Putamen (tissue), 1 donor: Measurements from ENCODE around the gene HERPUD1.
"Not testable (repeated sequence)": the region's sequence is repeated elsewhere in the genome, so short reads cannot be mapped to it uniquely, and the experiment has no call there.

ENCODE experiments used
- DNase-seq: peaks from one replicate; pipeline ENCODE4 v3.0.0-alpha.2; 2016; ENCODE audit warnings: low spot score

HERPUD1 gene, protein sequence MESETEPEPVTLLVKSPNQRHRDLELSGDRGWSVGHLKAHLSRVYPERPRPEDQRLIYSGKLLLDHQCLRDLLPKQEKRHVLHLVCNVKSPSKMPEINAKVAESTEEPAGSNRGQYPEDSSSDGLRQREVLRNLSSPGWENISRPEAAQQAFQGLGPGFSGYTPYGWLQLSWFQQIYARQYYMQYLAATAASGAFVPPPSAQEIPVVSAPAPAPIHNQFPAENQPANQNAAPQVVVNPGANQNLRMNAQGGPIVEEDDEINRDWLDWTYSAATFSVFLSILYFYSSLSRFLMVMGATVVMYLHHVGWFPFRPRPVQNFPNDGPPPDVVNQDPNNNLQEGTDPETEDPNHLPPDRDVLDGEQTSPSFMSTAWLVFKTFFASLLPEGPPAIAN

DNA sequence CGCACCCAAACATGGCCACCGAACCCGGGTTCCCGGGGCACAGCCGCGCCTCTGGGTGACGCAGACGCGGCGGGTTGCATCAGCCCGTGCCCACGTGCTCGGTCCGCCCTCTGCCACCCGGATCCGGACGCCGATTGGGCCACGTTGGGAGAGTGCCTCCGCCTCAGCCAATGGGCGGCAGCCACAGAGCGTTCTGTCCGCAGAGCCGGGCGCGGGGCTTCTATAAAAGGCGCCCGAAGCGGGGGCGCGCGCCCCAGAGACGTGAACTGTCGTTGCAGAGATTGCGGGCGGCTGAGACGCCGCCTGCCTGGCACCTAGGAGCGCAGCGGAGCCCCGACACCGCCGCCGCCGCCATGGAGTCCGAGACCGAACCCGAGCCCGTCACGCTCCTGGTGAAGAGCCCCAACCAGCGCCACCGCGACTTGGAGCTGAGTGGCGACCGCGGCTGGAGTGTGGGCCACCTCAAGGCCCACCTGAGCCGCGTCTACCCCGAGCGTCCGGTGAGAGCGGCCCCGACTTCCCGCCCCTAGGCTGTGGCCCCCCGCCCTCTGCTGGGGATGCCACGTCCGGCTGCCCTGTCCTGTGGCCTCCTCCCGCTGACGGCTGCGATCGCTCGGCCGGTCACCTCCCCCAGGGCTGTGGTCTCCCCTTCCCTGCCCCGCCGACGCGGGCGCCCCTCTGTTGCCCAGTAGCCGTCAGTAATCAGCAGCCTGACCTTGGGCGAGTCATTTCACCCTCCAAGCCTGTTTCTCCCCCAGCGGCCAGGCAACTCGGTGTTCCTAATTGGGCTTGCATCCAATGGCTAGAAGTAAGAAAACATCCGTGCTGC is at the start of gene HERPUD1:
Gene HERPUD1 (plus strand): TSS at position 251 of the 829 bp plus-strand sequence. CDS start 103 bp downstream, at position 354.
- DNase-seq: peak; percentile 99

DNA sequence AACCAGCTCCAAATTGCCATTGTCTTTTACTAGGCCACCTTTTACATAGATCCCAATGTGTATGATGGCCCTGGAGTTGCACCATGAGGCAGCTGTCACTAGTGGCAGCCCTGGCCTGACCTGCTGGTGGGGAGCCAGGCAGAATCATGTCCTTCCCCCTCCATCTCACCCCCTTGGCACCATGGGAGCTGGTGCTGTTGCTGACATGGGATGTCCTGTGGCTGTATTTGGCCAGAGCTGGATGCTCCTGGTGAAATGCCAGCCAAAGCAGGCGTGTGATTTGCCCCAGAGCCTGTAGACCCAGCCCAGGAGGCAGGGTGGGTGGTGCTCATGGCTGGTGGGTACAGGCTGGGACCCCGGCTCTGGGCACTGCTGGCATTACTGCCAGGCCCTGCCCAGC is 48.4 kb upstream of the HERPUD1 start:
- no peak for DNase-seq

DNA sequence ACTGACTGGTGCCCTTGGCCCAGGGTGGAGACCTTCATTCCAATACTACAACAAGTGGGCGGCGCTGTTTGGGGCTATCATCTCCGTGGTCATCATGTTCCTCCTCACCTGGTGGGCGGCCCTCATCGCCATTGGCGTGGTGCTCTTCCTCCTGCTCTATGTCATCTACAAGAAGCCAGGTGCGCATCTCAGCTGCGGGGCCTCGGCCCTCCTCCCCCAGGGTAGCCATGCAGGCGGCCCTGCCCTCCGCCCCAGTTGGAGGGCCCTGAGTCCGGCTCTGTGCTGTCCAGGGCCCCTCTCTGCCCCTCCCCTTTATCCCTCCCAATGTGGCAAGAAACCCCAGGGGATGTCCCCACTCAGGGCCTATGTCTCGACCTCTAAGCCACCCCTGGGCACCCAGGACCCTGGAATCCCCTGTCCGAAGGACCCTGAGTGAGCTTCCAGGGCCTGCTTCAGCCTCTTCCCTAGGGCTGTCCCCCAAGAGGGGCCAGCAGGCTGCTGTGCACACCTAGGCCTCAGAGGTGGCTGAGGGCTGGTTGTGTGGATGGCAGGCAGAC is 47.8 kb upstream of the HERPUD1 start:
- no peak for DNase-seq

DNA sequence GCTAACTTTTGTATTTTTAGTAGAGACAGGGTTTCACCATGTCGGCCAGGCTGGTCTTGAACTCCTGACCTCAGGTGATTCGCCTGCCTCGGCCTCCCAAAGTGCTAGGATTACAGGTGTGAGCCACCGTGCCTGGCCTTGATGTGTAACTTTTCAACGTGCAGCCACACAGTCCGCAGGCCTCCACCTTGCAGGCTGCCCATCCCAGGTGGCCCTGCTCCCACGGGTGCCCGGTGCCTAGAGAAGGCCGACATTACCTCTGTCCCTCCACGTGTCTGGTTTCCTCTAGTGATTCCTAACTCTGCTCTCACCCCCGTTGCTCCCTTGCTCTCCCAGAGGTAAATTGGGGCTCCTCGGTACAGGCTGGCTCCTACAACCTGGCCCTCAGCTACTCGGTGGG is 47.0 kb upstream of the HERPUD1 start:
- DNase-seq: not testable (repeated sequence)

DNA sequence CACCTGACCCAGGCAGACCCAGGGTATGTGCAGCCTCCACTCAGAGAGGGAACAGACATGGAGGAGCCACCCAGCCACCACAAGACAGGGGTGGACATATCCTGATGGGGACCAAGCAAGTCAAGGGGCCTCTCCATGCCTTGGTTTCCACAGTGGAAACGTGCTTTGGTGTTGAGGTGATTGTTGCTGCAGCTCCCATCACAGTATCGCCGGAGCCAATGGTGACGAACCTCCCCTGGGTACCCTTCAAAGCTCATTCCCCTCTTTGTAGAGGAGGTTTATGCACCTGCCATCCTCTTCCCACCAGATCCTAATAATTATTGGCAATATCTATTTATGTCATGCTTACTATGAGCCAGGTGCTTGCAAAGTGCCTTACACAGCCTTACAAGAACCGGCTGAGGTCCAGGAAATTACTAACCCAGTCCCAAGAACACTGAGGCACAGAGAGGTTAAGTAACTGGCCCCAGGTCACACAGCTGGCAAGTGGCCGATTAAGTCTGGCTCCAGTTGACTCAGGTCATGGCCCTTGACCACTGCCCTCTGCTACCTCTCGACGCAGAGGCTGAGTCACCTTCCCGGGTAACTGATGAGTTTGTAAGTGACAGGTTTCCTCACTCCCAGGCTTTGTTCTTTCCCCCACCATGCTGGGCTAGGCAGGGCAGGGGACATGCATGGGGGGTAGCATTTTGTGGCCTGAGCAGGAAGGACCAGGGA is 46.3 kb upstream of the HERPUD1 start:
- no peak for DNase-seq

DNA sequence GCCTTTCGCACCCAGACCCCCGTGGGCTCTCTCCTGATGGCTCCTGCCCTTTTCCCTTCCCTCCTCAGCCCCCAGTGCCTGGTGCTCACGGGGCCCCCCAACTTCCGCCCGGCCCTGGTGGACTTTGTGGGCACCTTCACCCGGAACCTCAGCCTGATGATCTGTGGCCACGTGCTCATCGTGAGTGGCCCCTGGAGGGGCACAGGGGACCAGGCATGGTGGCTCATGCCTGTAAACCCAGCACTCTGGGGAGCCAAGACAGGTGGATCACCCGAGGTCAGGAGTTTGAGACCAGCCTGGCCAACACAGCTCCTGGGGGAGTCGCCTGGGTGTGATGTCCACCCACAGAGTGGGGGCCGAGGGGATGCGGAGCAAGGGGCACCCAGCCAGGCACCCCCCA is 45.6 kb upstream of the HERPUD1 start:
- no peak for DNase-seq

DNA sequence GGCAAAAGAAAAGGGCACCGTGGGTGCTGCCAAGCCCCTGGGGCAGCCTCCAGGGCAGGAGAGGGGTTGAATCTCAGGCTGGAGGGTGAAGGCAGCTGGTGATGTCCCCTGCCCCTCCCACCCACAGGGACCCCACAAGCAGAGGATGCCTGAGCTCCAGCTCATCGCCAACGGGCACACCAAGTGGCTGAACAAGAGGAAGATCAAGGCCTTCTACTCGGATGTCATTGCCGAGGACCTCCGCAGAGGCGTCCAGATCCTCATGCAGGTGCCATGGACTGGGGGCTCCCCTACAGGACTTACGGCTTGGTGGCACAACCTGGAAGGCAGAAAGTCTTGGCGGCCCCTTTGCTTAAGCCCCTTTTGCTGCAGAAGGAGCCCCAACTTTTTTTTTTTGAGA is 45.1 kb upstream of the HERPUD1 start:
- DNase-seq: no peak

DNA sequence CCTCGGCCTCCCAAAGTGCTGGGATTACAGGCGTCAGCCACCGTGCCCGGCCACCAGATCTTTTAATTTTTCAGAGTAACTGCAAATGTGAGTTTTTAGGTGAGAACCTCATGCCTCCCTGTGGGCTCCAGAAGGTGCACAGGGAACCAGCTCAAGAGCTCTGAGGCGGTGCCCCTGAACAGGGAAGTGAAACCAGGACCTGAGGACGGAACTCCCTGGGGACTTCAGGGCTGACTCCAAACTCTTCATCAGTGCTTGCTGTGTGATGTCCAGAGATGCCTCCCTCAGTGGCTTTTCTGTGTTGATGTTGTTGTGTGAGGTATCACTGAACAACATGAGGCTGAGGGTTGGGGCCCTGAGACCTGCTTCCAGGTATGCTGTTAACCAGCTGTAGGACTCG is 43.1 kb upstream of the HERPUD1 start:
- DNase-seq: no peak

DNA sequence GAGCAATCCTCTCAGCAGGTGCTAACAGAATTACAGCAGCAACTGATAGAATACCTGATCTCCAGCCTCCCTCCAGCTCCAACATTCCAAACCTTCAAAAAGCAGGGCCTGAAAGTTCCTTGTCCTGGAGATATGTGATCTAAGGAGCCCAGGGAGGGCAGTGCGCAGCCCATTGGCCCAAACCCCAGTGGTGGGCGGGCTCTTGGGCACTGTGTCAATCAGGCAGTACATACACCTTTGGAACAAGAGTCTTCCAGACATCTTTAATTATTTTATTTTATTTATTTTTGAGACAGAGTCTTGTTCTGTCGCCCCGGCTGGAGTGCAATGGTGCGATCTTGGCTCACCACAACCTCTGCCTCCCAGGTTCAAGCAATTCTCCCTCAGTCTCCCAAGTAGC is 42.7 kb upstream of the HERPUD1 start:
- DNase-seq: no peak

DNA sequence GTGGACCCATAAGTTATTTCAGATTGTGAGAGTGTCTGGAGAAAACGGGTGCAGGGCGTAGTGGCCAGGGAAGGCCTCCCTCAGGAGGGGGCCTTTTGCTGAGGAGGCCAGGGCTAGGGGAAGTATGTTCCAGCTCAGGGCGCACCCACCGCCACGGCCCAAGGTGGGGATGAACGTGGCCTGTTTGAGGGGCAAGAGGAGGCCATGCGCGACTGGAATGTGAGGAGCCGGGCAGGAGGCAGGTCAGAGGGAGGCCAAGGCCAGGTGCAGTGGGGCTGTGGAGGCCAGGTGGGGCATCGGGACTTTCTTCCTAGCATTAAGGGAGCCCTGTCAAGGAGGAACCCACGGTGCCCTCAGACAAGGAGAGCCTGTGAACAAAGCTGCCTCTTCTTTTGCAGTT is 40.3 kb upstream of the HERPUD1 start:
- no peak for DNase-seq

DNA sequence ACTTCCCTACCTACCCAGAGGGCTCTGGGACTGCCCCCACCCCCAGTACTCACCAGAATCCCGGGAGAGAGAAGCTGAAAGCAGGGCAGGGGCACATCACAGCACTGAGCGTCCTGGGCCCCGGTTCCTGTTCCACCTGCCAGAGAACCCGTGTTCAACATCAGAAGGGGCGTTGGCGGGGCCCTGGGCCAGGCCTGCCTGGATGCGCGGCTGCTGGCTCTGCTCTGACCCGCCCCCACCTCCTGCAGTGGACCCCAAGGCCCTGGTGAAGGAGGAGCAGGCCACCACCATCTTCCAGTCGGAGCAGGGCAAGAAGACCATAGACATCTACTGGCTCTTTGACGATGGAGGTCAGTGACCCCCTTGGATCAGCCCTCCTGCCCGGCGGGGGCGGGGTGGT is 39.2 kb upstream of the HERPUD1 start:
- no peak for DNase-seq

DNA sequence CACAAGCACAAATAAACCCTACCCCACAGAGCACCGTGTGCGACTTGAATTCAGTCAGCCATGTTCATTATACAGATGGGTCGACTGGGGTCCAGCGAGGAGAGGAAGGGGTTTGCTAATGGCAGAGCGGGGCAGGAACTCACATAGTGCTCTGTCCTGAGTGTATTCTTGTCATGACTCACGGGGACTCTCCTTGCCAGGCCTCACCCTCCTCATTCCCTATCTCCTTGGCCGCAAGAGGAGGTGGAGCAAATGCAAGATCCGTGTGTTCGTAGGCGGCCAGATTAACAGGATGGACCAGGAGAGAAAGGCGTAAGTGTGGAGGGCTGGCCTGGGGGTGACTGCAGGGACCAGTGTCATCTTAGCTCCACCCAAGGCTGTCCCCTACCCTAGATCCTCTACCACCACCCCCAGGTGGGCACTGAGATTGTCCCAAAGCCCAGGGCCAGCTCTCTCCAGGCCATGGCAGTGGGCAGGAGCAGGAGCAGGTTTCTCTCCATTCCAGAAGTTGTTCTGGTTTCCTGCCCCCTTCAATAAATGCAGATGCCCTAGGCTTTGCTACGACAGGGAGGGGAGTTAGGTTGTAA is 37.5 kb upstream of the HERPUD1 start:
- DNase-seq: no peak

DNA sequence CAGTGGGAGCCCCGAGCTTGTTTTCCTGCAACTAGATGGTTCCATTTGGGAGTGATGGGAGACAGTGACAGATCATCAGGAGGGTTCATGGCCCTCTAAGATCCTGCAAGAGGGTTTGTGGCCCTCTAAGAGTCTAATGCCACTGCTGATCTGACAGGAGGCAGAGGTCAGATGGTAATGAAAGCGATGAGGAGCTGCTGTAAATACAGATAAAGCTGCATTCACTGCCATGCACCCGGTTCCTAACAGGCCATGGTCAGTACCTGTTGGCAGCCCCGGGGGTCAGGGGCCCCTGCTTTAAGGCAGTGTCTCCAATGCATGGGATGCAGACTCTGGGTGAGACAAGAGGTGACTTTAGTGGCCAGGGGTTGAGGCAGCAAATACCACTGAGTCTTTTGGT is 36.1 kb upstream of the HERPUD1 start:
- no peak for DNase-seq

DNA sequence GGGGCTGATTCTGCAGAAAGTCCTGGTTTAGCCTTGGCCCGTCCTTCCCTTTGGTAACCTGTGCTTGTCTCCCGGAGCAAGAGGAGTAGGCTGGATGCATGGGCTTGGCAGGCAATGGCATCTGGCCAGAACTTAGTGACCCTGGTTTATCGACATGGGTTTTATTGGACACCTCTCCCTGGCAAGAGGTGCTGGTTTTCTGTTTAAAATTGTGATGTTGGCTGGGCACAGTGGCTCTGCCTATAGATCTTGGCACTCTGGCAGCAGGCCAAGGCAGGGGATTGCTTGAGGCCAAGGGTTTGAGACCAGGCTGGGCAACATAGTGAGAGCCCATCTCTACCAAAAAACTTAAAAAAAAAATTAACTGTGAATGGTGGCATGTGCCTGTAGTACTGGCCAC is 35.7 kb upstream of the HERPUD1 start:
- no peak for DNase-seq

DNA sequence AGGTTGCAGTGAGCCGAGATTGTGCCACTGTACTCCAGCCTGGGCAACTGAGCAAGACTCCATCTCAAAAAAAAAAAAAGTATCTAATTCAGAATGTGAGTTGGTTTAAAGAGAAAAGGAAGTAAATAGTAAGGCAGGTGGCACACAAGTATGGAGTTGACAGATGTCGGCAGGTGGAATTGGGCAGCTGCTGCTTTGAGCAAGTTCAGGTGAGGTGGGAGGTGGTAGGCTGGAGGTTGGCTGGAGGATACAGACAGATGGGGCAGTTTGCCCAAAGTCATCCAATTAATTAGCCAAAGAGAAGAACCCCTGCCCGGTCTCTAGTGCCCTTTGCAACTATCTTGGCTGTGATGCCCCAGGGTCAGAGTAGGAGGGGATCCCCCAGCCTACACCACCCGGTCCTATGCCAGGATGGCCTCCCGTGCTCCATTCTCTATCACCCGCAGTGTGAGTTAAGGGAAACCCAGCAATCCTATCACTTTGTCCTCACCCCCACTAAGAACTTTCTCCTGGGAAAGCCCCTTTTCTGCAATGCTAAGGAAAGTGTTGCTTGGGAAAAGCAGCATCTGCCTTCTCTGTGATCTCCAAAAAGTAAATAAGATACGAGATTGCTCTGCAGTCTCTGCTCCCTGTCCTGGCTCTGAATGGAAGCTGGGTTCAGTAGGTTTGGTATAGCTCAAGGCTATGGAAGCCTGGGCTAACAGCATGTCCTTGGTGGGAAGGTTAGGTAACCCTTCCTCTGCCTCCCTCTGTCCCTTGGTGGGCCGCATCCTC is 34.7 kb upstream of the HERPUD1 start:
- DNase-seq: no peak

DNA sequence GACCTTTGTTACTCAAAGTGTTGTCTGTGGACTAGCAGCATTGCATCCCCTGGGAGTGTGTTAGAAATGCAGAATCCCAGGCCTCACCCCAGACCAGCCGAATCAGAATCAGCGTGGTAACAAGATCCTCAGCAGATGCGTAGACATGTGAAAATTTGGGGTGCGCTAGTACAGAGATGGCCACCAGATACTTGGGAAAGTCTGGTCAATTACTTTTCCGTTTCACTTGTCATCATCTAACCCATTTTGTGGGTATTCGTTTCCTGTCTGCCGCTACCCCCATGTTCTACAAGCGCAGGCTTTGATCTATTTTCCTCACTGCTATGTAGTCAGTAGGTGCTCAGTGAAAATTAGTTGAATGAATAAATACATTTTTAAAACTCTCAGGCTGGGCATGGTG is 33.1 kb upstream of the HERPUD1 start:
- DNase-seq: no peak

DNA sequence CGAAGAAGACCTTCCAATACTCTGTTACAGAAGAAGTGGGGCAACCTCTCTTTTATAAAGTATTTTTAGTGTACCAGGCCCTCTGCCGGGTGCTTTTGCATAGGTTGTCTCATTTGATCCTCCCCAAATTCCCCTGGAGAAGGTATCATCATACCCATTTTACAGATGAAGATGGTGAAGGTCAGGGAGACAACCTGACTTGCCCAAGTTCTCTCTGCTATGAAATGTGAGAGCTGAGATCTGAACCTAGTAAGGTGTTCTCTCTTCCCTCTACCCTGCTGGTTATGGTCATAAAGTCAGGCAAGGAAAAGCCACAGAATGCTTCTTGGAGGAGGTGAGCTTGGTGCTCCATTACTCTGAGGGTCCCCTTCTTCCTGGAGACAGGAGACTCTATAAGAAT is 28.1 kb upstream of the HERPUD1 start:
- no peak for DNase-seq

DNA sequence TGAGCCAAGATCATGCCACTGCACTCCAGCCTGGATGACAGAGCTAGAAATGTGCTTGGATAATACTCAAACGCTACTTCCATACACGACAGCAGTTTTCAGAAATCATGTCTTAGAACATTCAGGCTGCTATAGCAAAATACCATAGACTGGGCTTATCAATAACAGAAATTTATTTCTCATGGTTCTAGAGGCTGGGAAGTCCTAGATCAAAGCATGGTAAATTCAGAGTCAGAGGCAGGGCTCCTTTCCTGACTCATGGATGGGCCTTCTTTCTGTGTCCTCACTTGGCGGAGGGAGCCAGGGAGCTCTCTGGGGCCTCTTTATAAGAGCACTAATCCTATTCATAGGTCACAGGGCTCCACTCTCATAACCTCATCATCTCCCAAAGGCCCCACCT is 24.5 kb upstream of the HERPUD1 start:
- DNase-seq: no peak

DNA sequence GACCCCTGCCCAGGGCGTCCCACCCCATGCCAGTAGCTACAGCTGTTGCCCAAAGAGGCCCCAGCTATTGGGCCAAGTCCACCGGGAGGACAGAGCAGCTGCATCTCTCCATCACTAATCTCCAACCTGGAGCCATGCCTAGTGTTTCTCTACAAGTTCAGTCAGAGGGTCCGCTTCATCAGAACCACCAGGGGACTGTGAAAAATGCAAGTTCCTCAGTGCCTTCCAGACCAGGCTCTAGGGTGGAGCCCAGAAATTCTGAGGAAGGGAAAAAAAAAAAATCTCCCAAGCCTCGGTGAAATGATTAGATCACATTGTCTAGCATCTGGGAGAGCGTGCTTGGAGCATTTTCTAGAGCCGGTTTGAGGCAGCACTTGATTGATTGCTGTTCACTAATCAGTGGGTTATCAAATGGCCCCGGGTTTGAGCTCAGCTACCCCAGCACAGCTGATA is 22.4 kb upstream of the HERPUD1 start:
- DNase-seq: no peak

DNA sequence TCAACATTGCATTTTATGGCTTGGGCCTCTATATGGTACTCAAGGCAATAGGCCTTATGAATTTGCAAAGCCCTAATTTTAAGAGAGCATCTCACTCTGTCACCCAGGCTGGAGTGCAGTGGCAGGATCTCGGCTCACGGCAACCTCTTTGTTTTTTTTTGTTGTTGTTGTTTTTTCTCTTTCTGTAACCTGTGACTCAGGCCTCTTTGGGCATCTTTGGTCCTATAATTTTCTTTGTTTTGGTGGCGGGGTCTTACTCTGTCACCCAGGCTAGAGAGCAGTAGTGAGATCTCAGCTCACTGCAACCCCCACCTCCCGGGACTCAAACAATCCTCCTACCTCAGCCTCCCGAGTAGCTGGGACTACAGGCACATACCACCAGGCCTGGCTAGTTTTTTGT is 21.8 kb upstream of the HERPUD1 start:
- DNase-seq: no peak
